GM21529 (cell line): Measurements from ENCODE around the gene THAP6.
"Not testable (repeated sequence)": the region's sequence is repeated elsewhere in the genome, so short reads cannot be mapped to it uniquely, and the experiment has no call there.

Experiments
- ATAC-seq: cut with Tn5 transposase; IDR thresholded peaks from one replicate; pipeline ENCODE4 v1.9.1; 2021; ENCODE audit not compliant: unreplicated experiment

Gene THAP6

GRCh38 chr4:75525086-75525485 lies 10.8 kb downstream of the THAP6 start:
- no peak for ATAC-seq

- no peak for ATAC-seq
Measured at GRCh38 chr4:75525910-75526309, 11.6 kb downstream of the THAP6 start.

GRCh38 chr4:75527482-75527881 lies 13.2 kb downstream of the THAP6 start:
- no peak for ATAC-seq

GRCh38 chr4:75530556-75531322 lies 16.5 kb downstream of the THAP6 start:
- no peak for ATAC-seq

GRCh38 chr4:75531536-75532143 lies 17.4 kb downstream of the THAP6 start:
- ATAC-seq = not testable (repeated sequence)

- ATAC-seq = not testable (repeated sequence)
Measured at GRCh38 chr4:75533339-75533887, 19.1 kb downstream of the THAP6 start.

- not testable (repeated sequence) for ATAC-seq
Measured at GRCh38 chr4:75533926-75534325, 19.7 kb downstream of the THAP6 start.

GRCh38 chr4:75537308-75537707 lies 23.0 kb downstream of the THAP6 start:
- not testable (repeated sequence) for ATAC-seq

GRCh38 chr4:75542824-75543223 lies 28.6 kb downstream of the THAP6 start:
- ATAC-seq = no peak

- not testable (repeated sequence) for ATAC-seq
Measured at GRCh38 chr4:75544220-75544619, 29.9 kb downstream of the THAP6 start.

- ATAC-seq = no peak
Measured at GRCh38 chr4:75544870-75545269, 30.6 kb downstream of the THAP6 start.

GRCh38 chr4:75545526-75545925 lies 31.3 kb downstream of the THAP6 start:
- ATAC-seq = no peak

GRCh38 chr4:75547647-75548387 lies 33.5 kb downstream of the THAP6 start:
- no peak for ATAC-seq

GRCh38 chr4:75549019-75549418 lies 34.7 kb downstream of the THAP6 start:
- no peak for ATAC-seq

- ATAC-seq = no peak
Measured at GRCh38 chr4:75552452-75552851, 38.2 kb downstream of the THAP6 start.

GRCh38 chr4:75555294-75556164 lies 41.3 kb downstream of the THAP6 start, which contains the start of gene ODAPH:
ODAPH (plus strand) TSS chr4:75556066; CDS start chr4:75556083, 17 bp downstream.
- ATAC-seq = peak; percentile 99

GRCh38 chr4:75557696-75558095 lies 43.4 kb downstream of the THAP6 start:
- no peak for ATAC-seq

- ATAC-seq = no peak
Measured at GRCh38 chr4:75561789-75562188, 47.5 kb downstream of the THAP6 start.

GRCh38 chr4:75564023-75564422 lies 49.8 kb downstream of the THAP6 start:
- ATAC-seq = no peak

GRCh38 chr4:75565481-75565880 lies 51.2 kb downstream of the THAP6 start:
- ATAC-seq = no peak
